GM19240 (cell line): ENCODE data around the gene EML1.

Experiments
- DNase-seq: peaks from one replicate; pipeline ENCODE4 v3.0.0; 2011; ENCODE audit warnings: low spot score; ENCODE audit not compliant: insufficient read length

Gene EML1

GRCh38 chr14:99822800-99823455 lies 29.7 kb downstream of the EML1 start:
- no peak for DNase-seq

GRCh38 chr14:99824776-99825175 lies 31.6 kb downstream of the EML1 start:
- DNase-seq, result no peak

DNA sequence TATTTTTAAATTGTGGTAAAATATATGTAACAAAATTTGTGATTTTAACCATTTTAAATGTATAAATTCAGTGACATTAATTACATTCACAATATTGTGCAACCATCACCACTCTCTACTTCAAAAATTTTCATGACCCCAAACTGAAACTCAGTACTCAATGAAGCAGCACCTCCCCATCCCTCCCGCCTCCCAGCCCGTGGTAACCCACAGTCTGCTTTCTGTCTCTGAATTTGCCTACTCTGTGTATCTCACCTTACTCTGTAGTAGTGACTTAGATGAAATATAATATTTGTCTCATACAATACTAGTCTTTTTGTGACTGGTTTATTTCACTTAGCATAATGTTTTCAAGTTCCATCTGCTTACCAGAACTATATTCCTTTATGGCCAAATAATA lies 36.2 kb downstream of the EML1 start:
- DNase-seq, result no peak

DNA sequence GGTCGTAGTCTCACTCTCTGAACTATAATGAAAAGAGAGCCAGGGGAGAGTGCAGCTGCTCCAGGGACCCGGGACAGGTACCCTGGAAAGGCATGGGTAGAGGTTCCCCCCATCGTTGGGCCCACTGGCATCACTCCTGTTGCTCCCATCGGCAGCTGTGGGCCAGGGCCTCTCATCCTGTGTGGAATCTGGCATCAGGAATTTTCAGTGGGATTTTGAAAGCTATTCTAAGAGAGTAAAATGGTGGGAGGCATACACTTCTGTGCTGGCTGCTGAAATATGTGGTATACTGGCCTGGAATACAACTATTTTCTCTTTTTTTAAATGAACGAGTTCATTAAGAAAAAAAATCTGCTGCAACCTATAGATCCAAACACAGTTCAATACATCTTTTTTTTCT lies 38.1 kb downstream of the EML1 start:
- DNase-seq, result no peak

DNA sequence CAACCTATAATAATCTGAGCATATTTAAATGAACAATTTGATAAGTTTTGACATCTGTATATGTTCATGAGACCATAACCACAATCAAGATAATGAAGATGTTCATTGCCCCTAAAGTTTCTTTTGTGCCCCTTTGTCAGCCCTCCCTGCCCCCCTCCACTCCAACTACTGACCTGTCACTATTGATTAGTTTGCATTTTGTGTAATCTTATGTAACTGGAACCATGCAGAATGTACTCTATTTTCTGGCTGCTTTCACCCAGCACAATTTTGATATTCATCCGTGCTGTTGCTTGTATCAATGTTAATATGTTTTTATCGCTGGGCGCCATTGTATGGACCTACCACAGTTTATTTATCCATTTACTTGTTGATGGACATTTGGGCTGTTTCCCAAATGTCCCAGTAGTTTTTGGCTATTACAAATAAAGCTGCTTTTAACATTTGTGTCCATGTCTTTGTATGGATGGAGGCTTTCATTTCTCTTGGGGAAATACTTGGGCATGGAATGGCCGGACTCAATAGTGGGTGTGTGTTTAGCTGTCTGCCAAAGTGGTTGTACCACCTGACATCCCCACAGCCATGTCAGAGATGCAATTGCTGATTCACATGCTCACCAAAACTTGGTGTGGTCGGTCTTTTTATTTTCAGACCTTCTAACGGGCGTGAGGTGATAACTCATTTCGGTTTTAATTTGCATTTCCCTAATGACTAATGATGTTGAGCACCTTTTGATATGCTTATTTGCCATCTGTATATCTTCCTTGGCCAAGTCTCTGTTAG lies 38.9 kb downstream of the EML1 start:
- no peak for DNase-seq

DNA sequence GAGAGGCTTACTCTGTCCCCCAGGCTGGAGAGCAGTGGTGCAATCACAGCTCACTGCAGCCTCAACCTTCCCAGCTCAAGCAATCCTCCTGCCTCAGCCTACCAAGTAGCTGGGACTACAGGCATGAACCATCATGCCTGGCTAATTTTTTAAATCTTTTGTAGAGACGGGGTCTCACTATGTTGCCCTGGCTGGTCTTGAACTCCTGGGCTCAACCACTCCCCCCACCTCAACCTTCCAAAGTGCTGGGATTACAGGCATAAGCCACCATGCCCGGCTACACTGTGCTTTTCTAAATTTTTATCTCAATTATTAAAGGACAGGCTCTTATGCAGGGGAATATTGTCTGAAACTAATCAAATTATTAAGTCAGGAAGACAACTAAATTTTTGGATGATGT lies 44.6 kb downstream of the EML1 start:
- DNase-seq, result no peak

- no peak for DNase-seq
Observed at GRCh38 chr14:99838639-99839134, 45.5 kb downstream of the EML1 start.

DNA sequence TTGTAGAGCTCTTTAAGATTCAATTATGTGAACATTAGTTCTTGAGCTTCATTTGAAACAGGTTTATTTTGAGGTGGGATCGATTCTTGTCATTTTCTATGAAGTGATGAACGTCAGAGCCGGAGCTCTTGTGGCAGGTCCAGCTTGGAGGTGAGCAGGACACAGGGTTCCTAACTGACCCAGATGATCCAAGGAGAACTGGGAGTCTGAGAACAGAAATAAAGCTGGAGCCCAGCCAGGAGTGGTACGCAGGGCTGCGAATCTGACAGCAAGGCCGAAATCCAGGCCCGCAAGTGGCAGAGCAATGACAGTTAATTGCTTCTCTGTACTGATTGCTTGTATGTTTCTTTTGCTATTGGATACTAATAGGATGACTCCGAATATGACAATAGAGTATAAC lies 46.5 kb downstream of the EML1 start:
- no peak for DNase-seq

DNA sequence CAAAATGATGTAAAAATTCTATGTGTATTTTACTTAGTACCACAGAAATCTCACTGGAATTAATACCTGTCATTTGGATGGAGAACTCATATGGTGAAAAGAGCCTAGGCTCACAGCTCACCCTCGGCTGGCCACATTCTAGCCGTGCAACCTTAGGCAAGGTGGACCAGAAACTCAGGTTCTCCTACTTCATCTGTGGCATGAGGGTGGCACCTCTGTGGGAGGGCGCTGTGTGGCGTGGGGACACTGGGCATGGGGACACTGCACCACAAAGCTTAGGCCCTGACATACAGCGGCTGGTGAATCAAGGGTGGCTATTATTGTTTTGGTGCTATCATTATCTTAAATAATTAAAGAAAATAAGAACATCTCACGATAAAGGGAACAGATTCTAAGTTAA lies 47.1 kb downstream of the EML1 start:
- DNase-seq, result no peak

DNA sequence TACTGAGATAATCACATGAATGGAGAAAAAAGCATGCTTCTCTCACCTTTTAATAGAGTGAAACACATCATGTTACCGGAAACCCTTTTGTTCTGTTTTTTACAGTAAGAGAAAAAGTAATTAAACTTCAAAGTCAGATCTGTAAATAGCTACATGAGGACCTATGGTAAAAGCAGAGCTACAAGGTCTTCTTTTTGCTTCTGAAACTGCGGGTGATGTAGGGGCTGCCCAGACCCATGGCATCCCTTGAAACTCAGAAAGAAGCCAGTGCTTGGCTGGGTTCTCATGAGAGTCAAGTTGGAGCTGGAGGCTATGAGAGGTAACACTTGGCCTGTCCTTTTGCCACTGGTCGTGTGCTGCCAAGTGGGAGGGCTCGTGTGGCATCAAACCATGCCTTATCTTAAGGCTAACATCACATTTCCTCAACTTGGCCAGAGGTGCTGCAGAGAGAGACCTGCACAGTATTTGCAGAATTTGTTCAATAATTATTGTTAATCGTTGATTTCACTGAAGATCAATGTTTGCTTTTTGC lies 47.6 kb downstream of the EML1 start:
- no peak for DNase-seq

GRCh38 chr14:99841436-99842071 lies 48.3 kb downstream of the EML1 start:
- no peak for DNase-seq

DNA sequence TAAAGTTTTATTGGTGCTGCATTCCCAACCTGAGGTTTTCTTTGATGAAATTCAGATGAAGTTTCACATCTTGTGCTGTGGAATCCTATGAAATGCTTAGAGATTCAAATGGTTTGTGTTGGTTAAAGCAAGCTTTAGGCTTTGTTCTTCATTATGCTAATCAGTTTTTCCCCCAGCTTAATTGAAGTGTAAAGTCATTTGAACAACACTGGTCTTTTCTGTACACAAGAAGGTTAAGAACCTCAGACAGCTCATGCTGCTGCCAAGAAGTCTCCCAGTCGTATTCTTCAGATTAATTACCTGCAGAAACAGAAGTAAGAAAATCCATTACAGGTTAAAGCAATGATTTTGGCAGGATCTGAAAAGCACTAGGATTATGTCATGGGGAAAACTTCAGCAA lies 48.9 kb downstream of the EML1 start:
- DNase-seq, result no peak

- no peak for DNase-seq
Observed at GRCh38 chr14:99846808-99847207, 53.6 kb downstream of the EML1 start.

GRCh38 chr14:99850709-99851108 lies 57.5 kb downstream of the EML1 start:
- no peak for DNase-seq

- DNase-seq, result no peak
Observed at GRCh38 chr14:99852578-99852977, 59.4 kb downstream of the EML1 start.

DNA sequence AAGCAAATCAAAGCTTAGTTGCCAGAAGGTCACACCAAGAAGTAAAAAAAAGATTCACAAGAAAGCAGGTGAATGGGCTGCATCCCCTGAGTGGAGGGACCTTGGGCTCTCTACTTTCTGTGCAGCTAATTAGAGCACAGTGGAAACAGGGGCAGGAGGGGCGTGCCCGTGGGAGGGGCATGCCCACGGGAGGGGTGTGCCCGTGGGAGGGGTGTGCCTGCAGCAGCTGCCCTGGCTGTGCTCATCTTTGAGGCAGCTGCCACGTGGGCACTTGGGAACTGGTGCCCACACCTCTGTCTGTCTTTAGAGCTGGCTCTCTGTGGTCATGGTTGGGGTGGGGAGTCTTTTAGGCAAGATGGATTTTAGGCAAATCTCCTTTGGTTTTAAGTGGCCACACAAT lies 60.0 kb downstream of the EML1 start:
- DNase-seq, result no peak

GRCh38 chr14:99854831-99855230 lies 61.6 kb downstream of the EML1 start:
- DNase-seq, result no peak

DNA sequence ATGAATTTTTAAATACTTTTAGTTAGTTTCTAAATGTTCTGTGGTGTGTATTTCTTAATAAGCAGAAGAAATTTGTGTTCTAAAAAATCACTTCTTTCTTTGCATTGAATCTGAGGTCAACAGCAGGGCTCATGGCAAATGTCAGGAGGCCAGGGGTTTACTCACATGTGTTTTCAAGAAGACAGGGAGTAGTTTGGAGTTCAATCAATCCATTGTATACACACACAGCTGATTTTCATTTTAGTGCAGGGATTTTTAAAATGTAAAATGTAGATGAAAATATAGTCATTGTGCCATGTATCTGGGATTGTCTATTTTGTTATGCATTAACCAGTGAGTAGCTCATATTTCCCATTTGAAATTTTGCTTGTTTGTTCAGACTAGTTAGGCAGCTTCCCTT lies 62.1 kb downstream of the EML1 start:
- no peak for DNase-seq

DNA sequence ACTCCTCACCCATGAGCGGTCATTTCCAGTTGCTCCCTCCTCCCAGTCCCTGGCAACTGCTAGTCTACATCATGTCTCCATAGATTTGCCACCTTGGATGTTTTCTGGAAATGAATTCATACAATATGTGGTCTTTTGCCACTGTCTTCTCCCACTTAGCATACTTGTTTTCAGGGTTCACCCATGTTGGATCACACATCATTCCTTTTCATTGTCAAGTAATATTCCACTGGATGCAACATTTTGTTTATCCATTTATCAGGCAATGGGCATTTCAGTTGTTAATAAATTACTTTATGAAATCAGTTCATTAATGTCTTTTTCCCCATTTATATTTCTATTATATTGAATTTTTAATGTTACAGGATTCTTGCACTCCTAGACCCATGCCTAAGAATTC lies 64.3 kb downstream of the EML1 start:
- DNase-seq, result no peak

DNA sequence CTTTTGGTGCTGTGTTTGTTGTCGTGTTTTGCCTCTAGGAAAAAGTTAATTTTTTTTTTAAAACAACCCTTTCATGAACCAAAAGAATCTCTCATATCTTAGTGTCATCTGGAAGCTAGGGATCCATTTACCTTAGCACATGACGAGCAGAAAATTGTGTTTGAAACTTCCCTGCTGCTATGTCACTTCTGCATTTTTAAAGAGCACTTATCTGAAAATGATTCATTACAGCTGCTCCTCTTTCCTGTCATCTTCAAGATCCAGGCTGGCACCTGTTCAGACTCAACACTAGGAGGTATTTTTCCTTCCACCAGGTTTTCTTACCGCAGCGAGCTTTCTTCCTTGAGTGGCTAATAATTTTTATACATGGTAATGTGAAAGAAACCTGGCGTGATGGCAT lies 67.0 kb downstream of the EML1 start:
- DNase-seq, result no peak

DNA sequence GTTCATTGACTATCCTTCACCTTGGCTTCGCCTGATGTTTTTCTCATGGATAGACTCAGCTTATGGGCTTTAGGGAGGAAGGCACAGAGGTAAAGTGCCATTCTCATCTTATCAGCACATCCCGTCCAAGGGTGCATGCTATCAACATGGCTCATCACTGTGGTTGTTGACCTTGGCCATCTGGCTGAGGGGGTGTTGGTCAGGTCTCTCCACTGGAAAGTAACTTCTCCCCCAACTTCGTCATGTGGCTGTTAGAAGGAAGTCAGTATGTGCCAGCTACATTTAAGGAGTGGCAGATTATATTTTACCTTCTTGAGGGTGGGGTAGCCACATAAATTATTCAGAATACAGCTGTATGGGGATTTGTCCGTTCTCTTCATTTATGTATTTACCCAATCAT lies 68.9 kb downstream of the EML1 start:
- DNase-seq, result no peak

DNA sequence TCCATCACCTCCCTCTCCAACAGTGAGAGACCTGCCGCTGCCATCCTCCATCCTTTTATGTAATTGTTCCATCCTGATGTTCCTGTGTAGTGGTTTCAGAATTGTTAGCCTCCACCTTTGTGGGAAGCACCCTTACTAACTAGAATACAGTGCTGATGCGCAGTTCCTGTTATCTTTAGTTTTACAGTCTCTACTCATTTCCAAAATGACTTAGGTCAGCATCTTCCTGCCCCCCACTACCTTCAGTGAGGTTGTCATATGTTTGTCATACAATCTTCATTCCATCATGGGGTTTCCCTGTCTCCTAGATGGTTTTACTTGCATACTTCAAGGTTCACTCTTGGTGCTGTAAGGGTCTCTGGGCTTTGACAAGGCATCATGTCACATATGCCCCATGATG lies 69.8 kb downstream of the EML1 start:
- DNase-seq, result no peak
